Stimulated activated CD4-positive, alpha-beta T cell treated with anti-CD3 and anti-CD28 coated beads, Interleukin-1b, Interleukin-23, amount 100 ng/mL, for 48 hours (primary cell): ENCODE results near the gene SP140L.
A peak's percentile ranks its signal among the peaks of the same experiment; 100 is the strongest.
"Not testable (repeated sequence)": the region's sequence is repeated elsewhere in the genome, so short reads cannot be mapped to it uniquely, and the experiment has no call there.

ENCODE experiments used
- DNase-seq: peaks from one replicate; pipeline ENCODE4 v3.0.0-alpha.2; 2020

SP140L gene

DNA sequence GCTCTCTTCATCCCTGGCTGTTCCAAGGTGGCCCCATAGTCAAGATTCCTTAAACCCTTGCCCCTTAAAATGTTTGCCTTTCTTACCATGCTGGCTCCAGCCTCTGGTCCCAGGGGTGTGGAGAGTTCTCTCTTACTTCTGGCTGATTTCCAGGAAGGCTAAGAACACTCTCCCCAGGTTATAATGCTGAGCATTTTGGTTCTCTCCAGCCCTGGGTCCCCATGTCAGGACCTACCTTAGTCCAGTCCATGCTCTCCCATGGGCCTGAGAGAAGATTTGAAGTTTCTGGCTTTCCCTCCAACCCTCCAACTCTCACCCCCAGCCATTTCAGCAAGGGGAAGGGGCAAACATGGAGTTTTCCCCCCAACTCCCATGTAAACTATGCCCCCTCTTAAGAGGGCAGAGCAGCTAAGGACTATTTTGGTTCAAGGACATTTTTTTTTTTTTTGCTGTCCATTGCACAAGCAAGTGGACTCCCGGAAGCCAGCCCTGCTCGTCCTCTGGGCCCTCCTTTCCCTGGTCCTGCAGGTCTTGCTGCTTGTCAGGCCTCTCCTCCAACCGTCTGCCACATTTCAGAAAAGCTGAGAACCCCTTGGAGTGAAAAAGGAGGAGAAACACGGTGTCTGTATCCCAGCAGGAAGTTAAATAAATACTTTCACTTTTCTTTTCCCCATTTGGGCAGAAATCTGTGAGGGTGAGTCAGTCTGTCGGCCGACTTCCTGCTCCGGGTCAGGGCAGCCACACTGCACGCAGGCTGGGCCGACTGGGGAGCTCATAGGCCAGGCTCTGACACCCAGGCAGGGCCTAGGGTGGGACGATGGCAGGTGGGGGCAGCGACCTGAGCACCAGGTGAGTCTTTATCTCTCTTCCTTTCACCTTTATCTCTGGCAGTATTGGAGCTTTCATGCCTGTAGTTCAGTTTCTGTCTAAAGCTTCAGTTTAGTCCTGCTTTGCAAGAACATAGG is at the start of gene SP140L:
SP140L (plus strand) TSS at position 741 of the 965 bp plus-strand sequence; CDS start at position 818, 77 bp downstream.
- peak; percentile 81 for DNase-seq

- DNase-seq = no peak
Measured at GRCh38 chr2:230282936-230283335, 44.1 kb upstream of the SP140L start.

- DNase-seq = no peak
Measured at GRCh38 chr2:230286048-230286447, 40.9 kb upstream of the SP140L start.

- not testable (repeated sequence) for DNase-seq
Measured at GRCh38 chr2:230289311-230289710, 37.7 kb upstream of the SP140L start.

DNA sequence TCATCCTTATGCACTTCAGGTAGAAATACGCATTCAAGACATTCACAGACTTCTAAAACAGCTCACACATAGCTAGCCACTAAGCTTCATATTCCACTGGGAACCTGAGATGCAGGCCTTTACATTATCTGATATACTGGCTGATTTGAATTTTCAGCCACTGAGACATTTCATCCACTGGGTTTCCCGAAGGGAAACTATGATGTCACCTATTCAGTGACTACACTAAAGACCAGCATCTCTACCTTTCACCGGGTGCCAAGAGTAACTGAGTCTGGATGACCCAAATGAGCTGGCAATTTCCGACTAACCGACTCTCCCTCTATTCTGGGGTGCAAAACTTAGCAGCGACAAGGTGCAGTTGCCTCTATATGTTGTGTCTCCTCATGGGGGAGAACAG is 31.8 kb upstream of the SP140L start:
- DNase-seq = no peak

DNA sequence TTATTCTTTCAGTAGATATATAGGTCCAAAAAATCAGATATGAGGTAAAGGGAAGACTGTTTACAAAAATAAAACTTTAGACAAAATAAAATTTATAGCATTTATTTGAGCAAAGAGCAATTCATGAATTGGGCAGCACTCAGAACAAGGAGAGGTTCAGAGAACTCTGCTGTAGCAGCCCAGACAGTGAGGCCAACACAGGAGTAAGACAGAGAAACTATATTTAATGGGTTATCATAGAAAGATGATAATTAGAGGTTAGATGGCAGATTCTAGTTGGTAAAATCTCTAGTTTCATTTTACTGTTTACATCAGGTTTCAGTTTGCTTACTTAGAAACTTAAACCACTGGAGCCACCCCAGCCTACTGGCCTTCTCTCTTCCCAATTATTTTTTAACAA is 30.1 kb upstream of the SP140L start:
- no peak for DNase-seq

GRCh38 chr2:230299618-230300017 is 27.4 kb upstream of the SP140L start:
- no peak for DNase-seq

DNA sequence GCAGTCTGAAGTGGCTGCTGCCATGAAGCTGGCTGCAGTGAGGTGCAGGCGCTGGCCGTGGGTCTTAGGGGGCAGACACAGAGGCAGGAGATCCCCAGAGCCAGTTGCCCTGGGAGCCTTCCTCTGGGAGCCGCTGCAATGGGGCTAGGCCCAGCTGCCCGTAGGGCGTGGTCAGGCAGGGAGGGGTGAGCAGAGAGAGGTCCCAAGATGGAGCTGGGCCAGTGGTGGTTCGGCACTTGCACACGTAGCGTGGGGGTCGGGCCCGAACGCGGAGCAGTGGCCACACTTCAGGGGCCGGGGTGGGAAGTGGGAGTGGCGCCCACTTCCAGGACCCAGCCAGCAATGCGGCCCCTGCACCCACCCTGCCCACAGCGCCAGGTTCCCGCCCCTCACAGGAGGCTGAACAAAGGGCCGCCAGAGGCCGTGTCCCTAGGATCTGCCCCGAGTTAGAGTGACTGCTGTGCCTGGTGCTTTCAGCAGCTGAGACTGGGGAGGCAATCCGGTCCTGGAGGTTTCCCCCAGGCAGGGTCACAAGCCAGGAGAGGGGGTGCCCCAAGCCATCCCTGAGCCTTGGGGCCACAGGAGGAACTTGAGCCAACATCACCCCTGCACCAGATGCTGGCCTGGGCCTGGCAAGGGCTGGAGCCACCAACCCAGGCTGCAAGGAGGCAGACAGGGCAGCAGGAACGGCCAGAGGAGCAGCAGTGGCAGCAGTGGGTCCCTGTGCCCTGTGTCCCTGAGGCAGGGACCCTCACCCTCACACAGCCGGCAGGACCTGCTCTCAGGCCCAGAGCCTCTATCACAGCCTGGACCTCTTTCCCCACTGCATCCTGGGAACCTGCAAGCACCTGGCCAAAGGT is 21.3 kb upstream of the SP140L start:
- DNase-seq = no peak

DNA sequence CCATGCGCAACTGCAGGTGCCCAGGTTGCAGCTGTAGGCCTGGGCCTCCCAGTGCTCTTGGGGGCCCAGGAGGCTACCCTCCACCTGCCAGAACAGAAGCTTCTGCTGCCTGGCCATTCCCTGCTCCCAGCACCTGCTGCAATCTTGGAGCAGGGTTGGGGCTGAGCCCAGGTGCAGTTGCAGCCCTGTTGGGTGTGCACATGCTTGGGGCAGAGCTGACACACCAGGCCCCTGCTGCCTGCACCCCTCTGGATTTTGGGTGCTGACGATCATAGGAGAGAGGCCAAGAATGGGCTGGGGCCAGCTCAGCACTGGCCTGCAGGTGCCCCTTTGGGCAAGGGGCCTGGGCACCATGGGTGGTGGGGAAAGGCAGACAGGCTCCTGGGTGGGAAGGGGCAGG is 20.5 kb upstream of the SP140L start:
- DNase-seq = no peak

DNA sequence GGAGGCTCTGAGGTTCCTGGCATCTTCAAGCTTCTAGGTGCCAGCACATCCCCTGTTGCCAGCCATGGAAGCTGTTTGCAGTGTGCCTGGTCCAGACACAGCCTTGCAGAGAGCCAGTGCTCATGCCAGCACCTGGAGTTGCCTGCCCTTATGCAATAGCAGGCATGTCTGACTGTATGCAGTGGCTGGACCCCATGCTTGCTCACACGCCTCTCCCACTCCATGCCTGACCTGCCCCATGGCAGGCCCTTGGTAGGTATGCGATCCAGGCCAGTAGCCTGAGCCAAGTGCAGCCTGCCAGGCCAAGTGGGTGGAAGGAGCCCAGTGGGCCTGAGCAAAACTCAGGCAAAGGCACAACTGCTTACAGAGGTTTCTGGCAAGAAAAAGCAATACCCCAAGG is 19.5 kb upstream of the SP140L start:
- no peak for DNase-seq

GRCh38 chr2:230308402-230309000 is 18.5 kb upstream of the SP140L start:
- DNase-seq = no peak

- DNase-seq = not testable (repeated sequence)
Measured at GRCh38 chr2:230310792-230311191, 16.2 kb upstream of the SP140L start.

DNA sequence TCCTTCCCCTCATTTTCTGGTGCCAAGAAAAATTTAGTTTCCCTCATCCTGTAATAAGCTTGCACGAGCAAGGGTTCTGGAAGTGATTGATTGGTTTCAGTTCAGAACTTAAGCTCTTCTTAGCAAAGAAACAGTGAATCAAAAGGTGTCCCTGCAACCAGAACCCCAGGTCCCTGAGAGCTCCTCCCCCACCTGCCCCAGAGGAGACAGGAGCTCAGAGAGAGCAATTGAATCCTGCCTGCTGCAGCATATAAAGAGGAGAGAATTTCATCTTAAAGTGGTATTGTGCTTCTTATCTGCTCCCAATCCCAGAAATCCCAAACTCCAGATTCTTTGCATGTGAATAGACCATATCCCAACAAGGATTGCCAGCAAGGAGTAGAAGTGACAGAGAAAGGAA is 15.4 kb upstream of the SP140L start:
- not testable (repeated sequence) for DNase-seq

DNA sequence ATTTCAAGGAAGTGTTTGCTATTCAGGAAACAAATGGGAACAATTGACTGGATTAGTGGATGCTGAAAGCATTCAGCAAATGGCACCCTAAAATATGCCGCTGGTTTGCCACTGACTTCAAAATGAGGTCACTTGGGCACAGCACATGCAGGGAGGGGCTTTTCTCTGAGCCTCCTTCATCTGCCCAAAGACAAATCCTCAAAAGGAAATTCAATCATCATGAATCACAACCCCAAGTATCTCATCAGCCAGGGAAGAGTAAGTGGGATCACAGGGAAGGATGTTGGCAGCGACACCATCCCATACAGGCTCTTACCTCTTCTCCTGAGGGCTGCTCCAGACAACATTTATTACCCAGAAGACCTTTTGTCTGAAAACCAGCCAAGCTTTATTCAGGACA is 14.4 kb upstream of the SP140L start:
- DNase-seq = no peak

- no peak for DNase-seq
Measured at GRCh38 chr2:230317366-230317765, 9.6 kb upstream of the SP140L start.

- DNase-seq = no peak
Measured at GRCh38 chr2:230318190-230319121, 8.5 kb upstream of the SP140L start.

DNA sequence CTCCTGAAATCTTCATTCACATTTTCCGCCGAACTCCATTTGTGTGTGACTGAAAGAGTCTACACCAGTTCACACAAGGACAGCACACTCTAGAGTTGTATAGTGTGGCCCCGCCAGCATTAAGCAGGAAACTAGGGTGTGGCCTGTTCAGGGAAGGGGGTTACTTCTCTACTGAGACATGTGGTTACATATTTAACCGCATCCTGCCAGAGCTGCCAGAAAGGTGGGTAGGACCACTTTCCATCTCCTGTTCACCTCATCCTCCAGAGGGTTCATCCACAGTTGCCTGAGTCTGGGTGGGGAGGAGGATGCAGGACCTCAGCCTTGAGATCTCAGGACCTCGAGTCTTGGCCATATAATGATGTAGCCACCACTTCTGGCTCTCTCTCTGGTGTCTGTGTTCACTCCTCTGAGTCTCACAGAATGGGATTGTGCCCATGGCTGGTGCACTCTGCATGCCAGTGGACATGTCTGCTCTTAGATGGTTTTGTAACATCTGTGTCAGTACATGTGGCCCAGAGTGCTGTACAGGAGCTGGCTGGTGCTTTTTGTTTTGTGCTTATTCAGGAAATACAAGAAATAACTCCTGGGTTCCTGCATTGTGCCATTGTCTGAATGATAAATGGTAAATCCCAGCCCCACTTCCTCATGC is 7.7 kb upstream of the SP140L start:
- DNase-seq = peak; percentile 76

GRCh38 chr2:230321031-230321430 is 6.0 kb upstream of the SP140L start:
- no peak for DNase-seq

- DNase-seq = no peak
Measured at GRCh38 chr2:230322561-230323384, 4.2 kb upstream of the SP140L start.

DNA sequence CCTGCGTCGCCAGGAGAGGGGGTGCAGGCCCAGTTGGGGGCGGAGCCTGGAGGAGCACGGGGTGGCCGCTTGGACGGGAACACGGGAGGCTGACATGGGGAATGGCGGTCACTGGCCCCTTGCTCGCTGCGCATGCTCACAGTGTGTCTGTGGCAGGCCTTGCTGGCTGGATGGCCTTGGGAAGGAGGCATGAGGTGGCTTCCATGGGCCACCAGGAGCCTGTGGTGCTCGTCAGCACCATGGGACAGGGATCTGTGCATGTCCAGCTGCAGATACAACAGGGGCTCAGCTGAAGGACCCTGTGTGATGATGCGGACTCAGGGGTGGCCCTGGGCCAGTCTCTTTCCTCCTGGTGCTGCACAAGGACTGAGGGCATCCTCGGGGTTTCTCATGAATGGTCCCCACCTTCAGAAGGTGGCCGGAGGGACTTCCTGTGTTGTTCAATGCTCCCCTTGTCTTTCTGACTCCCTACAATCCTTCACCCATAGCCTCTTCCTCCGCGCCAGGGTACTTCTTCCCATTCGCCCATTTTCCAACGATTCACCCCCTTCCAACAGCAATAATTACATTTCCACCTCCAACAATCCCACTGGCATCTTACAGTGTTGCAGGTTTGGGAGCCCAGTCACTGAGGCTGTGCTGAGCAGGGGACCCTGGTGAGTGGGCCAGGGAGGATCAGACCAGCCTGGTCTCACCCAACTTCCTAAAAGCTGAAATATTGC is 3.4 kb upstream of the SP140L start:
- no peak for DNase-seq
